NCI-H2196 (cell line): ENCODE results near the gene RPS6KA2.
"Not testable (repeated sequence)": the region's sequence is repeated elsewhere in the genome, so short reads cannot be mapped to it uniquely, and the experiment has no call there.

Source experiments
- DNase-seq: peaks from one replicate; lab custom pipeline; 2025; ENCODE audit not compliant: unreplicated experiment; lab: John Stamatoyannopoulos, UW

RPS6KA2 gene

GRCh38 chr6:166386111-166386510 lies 240.9 kb downstream of the RPS6KA2 start:
- DNase-seq, result no peak

- not testable (repeated sequence) for DNase-seq
These were observed 243.2 kb downstream of the RPS6KA2 start for GRCh38 chr6:166383802-166384363.

GRCh38 chr6:166382933-166383801 lies 243.9 kb downstream of the RPS6KA2 start, which contains the start of gene MPC1:
MPC1 (minus strand) TSS chr6:166382940; CDS start chr6:166382876, 64 bp downstream.
- DNase-seq, result peak; percentile 87

- DNase-seq, result no peak
These were observed 244.5 kb downstream of the RPS6KA2 start for GRCh38 chr6:166382500-166382932.

- peak; percentile 65 for DNase-seq
These were observed 245.1 kb downstream of the RPS6KA2 start for GRCh38 chr6:166381733-166382499.

- DNase-seq, result no peak
These were observed 245.7 kb downstream of the RPS6KA2 start for GRCh38 chr6:166381381-166381732.

- DNase-seq, result peak; percentile 3
These were observed 247.3 kb downstream of the RPS6KA2 start for GRCh38 chr6:166379800-166380199.

GRCh38 chr6:166379103-166379586 lies 247.9 kb downstream of the RPS6KA2 start:
- DNase-seq, result no peak

GRCh38 chr6:166377721-166378120 lies 249.3 kb downstream of the RPS6KA2 start:
- DNase-seq, result no peak

- no peak for DNase-seq
These were observed 252.0 kb downstream of the RPS6KA2 start for GRCh38 chr6:166375013-166375412.

- DNase-seq, result no peak
These were observed 256.6 kb downstream of the RPS6KA2 start for GRCh38 chr6:166370489-166370888.

- no peak for DNase-seq
These were observed 257.3 kb downstream of the RPS6KA2 start for GRCh38 chr6:166369782-166370181.

- DNase-seq, result no peak
These were observed 260.1 kb downstream of the RPS6KA2 start for GRCh38 chr6:166366921-166367320.

- DNase-seq, result no peak
These were observed 261.2 kb downstream of the RPS6KA2 start for GRCh38 chr6:166365806-166366205.

- no peak for DNase-seq
These were observed 261.8 kb downstream of the RPS6KA2 start for GRCh38 chr6:166365221-166365620.

- no peak for DNase-seq
These were observed 262.6 kb downstream of the RPS6KA2 start for GRCh38 chr6:166364456-166364855.

- DNase-seq, result not testable (repeated sequence)
These were observed 264.6 kb downstream of the RPS6KA2 start for GRCh38 chr6:166362427-166362826.

- DNase-seq, result no peak
These were observed 266.0 kb downstream of the RPS6KA2 start for GRCh38 chr6:166361077-166361429.

- DNase-seq, result no peak
These were observed 266.6 kb downstream of the RPS6KA2 start for GRCh38 chr6:166360243-166361076.
